IMR-90 (cell line): Measurements from ENCODE around the gene KY. TPM values are rescaled to one million over a fixed set of nuclear protein-coding genes. Genes with fewer than 3 reads are reported as not detected.

Experiments
- ATAC-seq: fragments of 200-7000 bp; cut with Tn5 transposase; 2 replicates; pipeline ENCODE4 v1.9.1; 2020; ENCODE audit warnings: low read depth, mild to moderate bottlenecking, moderate library complexity
- BruUV-seq: library from RNA; stranded (reverse); fragments of 400-500 nt; replicated peaks from 2 replicates; lab custom pipeline; 2021; lab: Mats Ljungman, UMichigan
- CTCF ChIA-PET: fragments of 300-600 bp; formaldehyde crosslinking; extraction: SDS; loops from one replicate; lab custom pipeline; 2021; ENCODE audit warnings: antibody characterized with exemption; lab: Yijun Ruan, JAX
- POLR2A ChIA-PET: fragments of 300-600 bp; sonication (Branson Sonifier 250); formaldehyde crosslinking; loops from one replicate; lab custom pipeline; 2022; ENCODE audit warnings: antibody characterized with exemption; ENCODE audit not compliant: unreplicated experiment; lab: Charles Lee
- DNase-seq: peaks from one replicate; pipeline ENCODE4 v3.0.0; 2013
- H2AFZ ChIP-seq: replicated peaks from 2 replicates; pipeline ENCODE3; 2013; ENCODE audit warnings: low read length, mild to moderate bottlenecking; ENCODE audit not compliant: poor library complexity
- H2AK5ac ChIP-seq: 2 replicates; pipeline ENCODE4 v1.6.1; 2013; ENCODE audit warnings: low read depth, low read length, inconsistent platforms
- H2AK9ac ChIP-seq: replicated peaks from 2 replicates; pipeline ENCODE3; 2013; ENCODE audit warnings: mild to moderate bottlenecking, low read depth, low read length, moderate library complexity; ENCODE audit not compliant: poor library complexity
- H2BK120ac ChIP-seq: 2 replicates; pipeline ENCODE4 v1.6.1; 2013; ENCODE audit warnings: low read depth, low read length, inconsistent platforms
- H2BK15ac ChIP-seq: 3 replicates; pipeline ENCODE4 v1.6.1; 2013; ENCODE audit warnings: low read depth, low read length, inconsistent platforms
- H2BK20ac ChIP-seq: 2 replicates; pipeline ENCODE4 v1.6.1; 2013; ENCODE audit warnings: low read depth, mild to moderate bottlenecking, inconsistent platforms, low read length, moderate library complexity
- H2BK5ac ChIP-seq: 2 replicates; pipeline ENCODE4 v1.6.1; 2013; ENCODE audit warnings: mild to moderate bottlenecking, low read depth, low read length, inconsistent platforms; ENCODE audit not compliant: poor library complexity, severe bottlenecking
- H3K14ac ChIP-seq: replicated peaks from 2 replicates; pipeline ENCODE4 v1.6.1; 2013; ENCODE audit warnings: low read depth, low read length, inconsistent platforms
- H3K18ac ChIP-seq: 2 replicates; pipeline ENCODE4 v1.6.1; 2013; ENCODE audit warnings: low read depth, low read length, control low read depth
- H3K23ac ChIP-seq: 2 replicates; pipeline ENCODE4 v1.6.1; 2013; ENCODE audit warnings: low read depth, low read length, inconsistent platforms
- H3K27ac ChIP-seq: 2 replicates; pipeline ENCODE4 v1.5.1; 2013; ENCODE audit warnings: mild to moderate bottlenecking, control low read depth, low read length; ENCODE audit not compliant: insufficient read depth
- H3K27me3 ChIP-seq: 2 replicates; pipeline ENCODE4 v1.6.1; 2013; ENCODE audit warnings: low read length; ENCODE audit not compliant: control insufficient read depth, insufficient read depth
- H3K36me3 ChIP-seq: 2 replicates; pipeline ENCODE4 v1.6.1; 2013; ENCODE audit warnings: low read length, mixed read lengths; ENCODE audit not compliant: control insufficient read depth, insufficient read depth
- H3K4ac ChIP-seq: 2 replicates; pipeline ENCODE4 v1.6.1; 2013; ENCODE audit warnings: low read depth, low read length, inconsistent platforms
- H3K4me1 ChIP-seq: 2 replicates; pipeline ENCODE4 v1.6.1; 2013; ENCODE audit warnings: low read length, mixed read lengths; ENCODE audit not compliant: control insufficient read depth, insufficient read depth
- H3K4me2 ChIP-seq: 2 replicates; pipeline ENCODE4 v1.6.1; 2013; ENCODE audit warnings: low read depth, mild to moderate bottlenecking, control low read depth, low read length, moderate library complexity
- H3K4me3 ChIP-seq: 2 replicates; pipeline ENCODE4 v1.5.1; 2013; ENCODE audit warnings: low read depth, mild to moderate bottlenecking, control low read depth, low read length, moderate library complexity; ENCODE audit not compliant: insufficient read depth
- H3K56ac ChIP-seq: 2 replicates; pipeline ENCODE4 v1.6.1; 2013; ENCODE audit warnings: low read length, inconsistent platforms; ENCODE audit not compliant: insufficient read depth; ENCODE audit errors: extremely low read depth
- H3K79me1 ChIP-seq, 2 experiments: 2 replicates each; pipeline ENCODE4 v1.6.1; 2013; ENCODE audit warnings: low read length in 2 of 2, inconsistent platforms in 1 of 2, low read depth in 1 of 2
- H3K9ac ChIP-seq: 2 replicates; pipeline ENCODE4 v1.6.1; 2013; ENCODE audit warnings: low read depth, low read length, control low read depth
- H3K9me1 ChIP-seq: 2 replicates; pipeline ENCODE4 v1.6.1; 2013; ENCODE audit warnings: low read length, inconsistent platforms; ENCODE audit not compliant: insufficient read depth
- H3K9me3 ChIP-seq: 2 replicates; pipeline ENCODE4 v1.6.1; 2013; ENCODE audit warnings: low read length; ENCODE audit not compliant: control insufficient read depth, insufficient read depth
- H4K20me1 ChIP-seq: 2 replicates; pipeline ENCODE4 v1.6.1; 2013; ENCODE audit warnings: low read length, inconsistent platforms; ENCODE audit not compliant: insufficient read depth
- H4K5ac ChIP-seq: 2 replicates; pipeline ENCODE4 v1.6.1; 2013; ENCODE audit warnings: mild to moderate bottlenecking, low read depth, low read length, control low read depth
- H4K8ac ChIP-seq, 2 experiments: 2 replicates each; pipeline ENCODE4 v1.6.1; 2013; ENCODE audit warnings: low read depth in 2 of 2, low read length in 2 of 2, control low read depth in 1 of 2, inconsistent platforms in 1 of 2
- H4K91ac ChIP-seq: 2 replicates; pipeline ENCODE4 v1.6.1; 2013; ENCODE audit warnings: low read depth, low read length, inconsistent platforms; ENCODE audit not compliant: insufficient read depth
- CEBPB ChIP-seq: IDR thresholded peaks from 2 replicates; pipeline ENCODE4 v1.6.1; 2012; ENCODE audit warnings: low read depth, low read length, improper control_type of control experiment
- CHD1 ChIP-seq: IDR thresholded peaks from 2 replicates; pipeline ENCODE4 v1.6.1; 2012; ENCODE audit warnings: low read depth, low read length, improper control_type of control experiment
- ELK1 ChIP-seq: fragments of 150-350 bp; IDR thresholded peaks from 2 replicates; pipeline ENCODE4 v1.6.1; 2016; ENCODE audit warnings: low read depth, mild to moderate bottlenecking, low read length, moderate library complexity, borderline replicate concordance
- MAFK ChIP-seq: IDR thresholded peaks from 2 replicates; pipeline ENCODE4 v1.6.1; 2012; ENCODE audit warnings: low read depth, low read length, improper control_type of control experiment
- POLR2A ChIP-seq: IDR thresholded peaks from 2 replicates; pipeline ENCODE4 v1.6.1; 2012; ENCODE audit warnings: mild to moderate bottlenecking, low read depth, low read length
- WGBS, 2 experiments: methylation state at CpG; one replicate each; pipeline versions ENCODE4 v1.1.5 to v1.1.7; 2013; ENCODE audit warnings: missing lambda C conversion rate in 2 of 2; ENCODE audit not compliant: insufficient read length in 1 of 2; ENCODE audit errors: extremely low coverage in 2 of 2; 5-methylcytosine and 5-hydroxymethylcytosine counted together
- dilution Hi-C: fragments of 300-500 bp; cut with HindIII; formaldehyde crosslinking; loops from one replicate; pipeline ENCODE4 v1.14.3; 2018; ENCODE audit warnings: low sequenced_read_pairs; ENCODE audit not compliant: unreplicated experiment
- in situ Hi-C: fragments of 300-500 bp; cut with MboI; formaldehyde crosslinking; loops from 3 replicates; pipeline ENCODE4 v1.14.3; 2019; ENCODE audit warnings: low sequenced_read_pairs, inconsistent platforms, mixed read lengths
- intact Hi-C: fragments of 100-400 bp; cut with micrococcal nuclease; formaldehyde crosslinking; loops from 2 replicates; pipeline ENCODE4 v1.10.0; 2022
- polyA plus RNA-seq, 3 experiments: library from polyadenylated mRNA; depleted of rRNA; stranded (reverse); fragments of >200 nt; gene quantifications; 2 replicates each; pipeline ENCODE4 v1.2.3, GENCODE V29; 2012; ENCODE audit warnings: low replicate concordance in 1 of 3
- total RNA-seq: library from RNA; depleted of rRNA; stranded (reverse); fragments of >200 nt; gene quantifications from 2 replicates; pipeline ENCODE4 v1.2.3, GENCODE V29; 2012

Gene KY
- total and polyA plus RNA-seq, 2 of the 4 experiments (the other 2 are of a cell fraction), result under 0.01 to 0.09 TPM

- Histone ChIP-seq H3K36me3 (no peaks in the 10 kb centered on the region), H3K4me3 (no peak overlapping the region), H3K18ac (no peak overlapping the region), H3K56ac (no peak overlapping the region), H3K4me1 (no peaks in the 10 kb centered on the region), H4K8ac (no peak overlapping the region), H3K23ac (no peak overlapping the region), H3K79me1 (no peaks in the 10 kb centered on the region), H3K4ac (no peak overlapping the region), H3K27me3 (peaks cover 20% of the 10 kb centered on the region; the same call in 1 of the 2 replicates), H3K9me3 (no peaks in the 10 kb centered on the region), H2AK9ac (no peak overlapping the region), H2BK15ac (no peak overlapping the region), H3K14ac (no peak overlapping the region), H2AFZ (no peak overlapping the region), H4K91ac (no peak overlapping the region), H3K27ac (no peak overlapping the region), H2BK120ac (no peak overlapping the region), H4K20me1 (no peaks in the 10 kb centered on the region), H2BK5ac (no peak overlapping the region), H3K9me1 (no peaks in the 10 kb centered on the region), H2AK5ac (no peak overlapping the region), H2BK20ac (no peak overlapping the region), H4K5ac (no peak overlapping the region), H3K9ac (no peak overlapping the region), H3K4me2 (no peak overlapping the region)
- DNase-seq, result no peak
- no TSS peak for BruUV-seq
- intact Hi-C loops (no loop called here), in situ Hi-C loops (no loop called here), dilution Hi-C loops (no loop called here)
- ChIA-PET POLR2A (no interaction called here), CTCF (interaction anchor here (0.6 kb wide), 1 partner anchor 680 kb away, joined by 3 read pairs; no protein-coding TSS in a partner anchor)
- no peak for ATAC-seq
- 83% methylated on average over 1 of the region's 8 CpGs; no CpG with 5 or more reads in 1 of the 2 experiments for whole genome bisulfite sequencing, 2 experiments
- TF ChIP-seq MAFK (no peak), ELK1 (no peak), POLR2A (no peak), CEBPB (no peak), CHD1 (no peak)
These were observed 7.6 kb downstream of the KY start for GRCh38 chr3:134643150-134643675.
